GM18519 (cell line): ENCODE data around the gene OAS2.
A peak's percentile ranks its signal among the peaks of the same experiment; 100 is the strongest.

Experiments used
- ATAC-seq: cut with Tn5 transposase; IDR thresholded peaks from one replicate; pipeline ENCODE4 v1.9.1; 2021; ENCODE audit warnings: mild to moderate bottlenecking, moderate library complexity; ENCODE audit not compliant: unreplicated experiment, low FRiP score

Gene OAS2

GRCh38 chr12:112978163-112979040 lies at the start of gene OAS2:
Gene OAS2 (plus strand): TSS chr12:112978519. CDS start chr12:112978609, 90 bp downstream.
- ATAC-seq, result peak; percentile 81

GRCh38 chr12:112928978-112929377 lies 49.3 kb upstream of the OAS2 start:
- ATAC-seq, result no peak

GRCh38 chr12:112929715-112930114 lies 48.6 kb upstream of the OAS2 start:
- no peak for ATAC-seq

- no peak for ATAC-seq
Measured at GRCh38 chr12:112930350-112930749, 48.0 kb upstream of the OAS2 start.

- no peak for ATAC-seq
Measured at GRCh38 chr12:112932485-112933128, 45.7 kb upstream of the OAS2 start.

- no peak for ATAC-seq
Measured at GRCh38 chr12:112933129-112933505, 45.2 kb upstream of the OAS2 start.

GRCh38 chr12:112936264-112936663 lies 42.1 kb upstream of the OAS2 start:
- no peak for ATAC-seq

GRCh38 chr12:112936927-112937326 lies 41.4 kb upstream of the OAS2 start:
- no peak for ATAC-seq

- ATAC-seq, result no peak
Measured at GRCh38 chr12:112937741-112938719, 40.3 kb upstream of the OAS2 start, which contains the start of gene OAS3. Gene OAS3 (plus strand): TSS chr12:112938474. CDS start chr12:112938531, 57 bp downstream.

- no peak for ATAC-seq
Measured at GRCh38 chr12:112938751-112939150, 39.6 kb upstream of the OAS2 start.

- ATAC-seq, result peak; percentile 53
Measured at GRCh38 chr12:112939761-112940381, 38.4 kb upstream of the OAS2 start.

GRCh38 chr12:112941528-112942335 lies 36.6 kb upstream of the OAS2 start:
- ATAC-seq, result no peak

GRCh38 chr12:112942572-112942971 lies 35.7 kb upstream of the OAS2 start:
- ATAC-seq, result no peak

- no peak for ATAC-seq
Measured at GRCh38 chr12:112944024-112944690, 34.2 kb upstream of the OAS2 start.

GRCh38 chr12:112945515-112945914 lies 32.8 kb upstream of the OAS2 start:
- no peak for ATAC-seq

GRCh38 chr12:112946236-112947000 lies 31.9 kb upstream of the OAS2 start:
- ATAC-seq, result no peak

GRCh38 chr12:112947314-112947713 lies 31.0 kb upstream of the OAS2 start:
- no peak for ATAC-seq

- no peak for ATAC-seq
Measured at GRCh38 chr12:112947761-112948160, 30.6 kb upstream of the OAS2 start.
